GM21576 (cell line): ENCODE results near the gene FNBP1.
"Not testable (repeated sequence)": the region's sequence is repeated elsewhere in the genome, so short reads cannot be mapped to it uniquely, and the experiment has no call there.

Experiments used
- ATAC-seq: cut with Tn5 transposase; IDR thresholded peaks from one replicate; pipeline ENCODE4 v1.9.1; 2021; ENCODE audit warnings: mild to moderate bottlenecking, moderate library complexity; ENCODE audit not compliant: unreplicated experiment

The FNBP1 gene

GRCh38 chr9:130023144-130023787 lies 19.7 kb downstream of the FNBP1 start:
- peak; percentile 37 for ATAC-seq

GRCh38 chr9:130022566-130023143 lies 20.3 kb downstream of the FNBP1 start:
- no peak for ATAC-seq

- not testable (repeated sequence) for ATAC-seq
These were observed 21.1 kb downstream of the FNBP1 start for GRCh38 chr9:130021842-130022241.

GRCh38 chr9:130021123-130021522 lies 21.9 kb downstream of the FNBP1 start:
- no peak for ATAC-seq

- ATAC-seq, result no peak
These were observed 22.4 kb downstream of the FNBP1 start for GRCh38 chr9:130020618-130021017.

GRCh38 chr9:130018265-130018664 lies 24.7 kb downstream of the FNBP1 start:
- ATAC-seq, result no peak

GRCh38 chr9:130017510-130017909 lies 25.5 kb downstream of the FNBP1 start:
- ATAC-seq, result not testable (repeated sequence)

GRCh38 chr9:130017076-130017475 lies 25.9 kb downstream of the FNBP1 start:
- ATAC-seq, result no peak

GRCh38 chr9:130015353-130016019 lies 27.5 kb downstream of the FNBP1 start:
- ATAC-seq, result no peak

GRCh38 chr9:130013326-130013725 lies 29.7 kb downstream of the FNBP1 start:
- ATAC-seq, result no peak

- peak; percentile 31 for ATAC-seq
These were observed 32.6 kb downstream of the FNBP1 start for GRCh38 chr9:130010151-130010988.

- not testable (repeated sequence) for ATAC-seq
These were observed 33.4 kb downstream of the FNBP1 start for GRCh38 chr9:130009546-130009945.

GRCh38 chr9:130008538-130008937 lies 34.5 kb downstream of the FNBP1 start:
- ATAC-seq, result no peak

GRCh38 chr9:130006952-130007351 lies 36.0 kb downstream of the FNBP1 start:
- ATAC-seq, result not testable (repeated sequence)

GRCh38 chr9:130003943-130004552 lies 38.9 kb downstream of the FNBP1 start:
- ATAC-seq, result no peak

- ATAC-seq, result no peak
These were observed 40.7 kb downstream of the FNBP1 start for GRCh38 chr9:130002320-130002719.

GRCh38 chr9:130001190-130001589 lies 41.8 kb downstream of the FNBP1 start:
- ATAC-seq, result no peak

GRCh38 chr9:129999141-129999510 lies 43.9 kb downstream of the FNBP1 start:
- ATAC-seq, result no peak

- ATAC-seq, result no peak
These were observed 44.4 kb downstream of the FNBP1 start for GRCh38 chr9:129998491-129999140.

GRCh38 chr9:129997706-129998105 lies 45.3 kb downstream of the FNBP1 start:
- ATAC-seq, result not testable (repeated sequence)
